OCI-LY7 (cell line): ENCODE data around the gene TIFAB.

Source experiments
- EZH2phosphoT487 ChIP-seq: fragments of 200-600 bp; sonication (generic); IDR thresholded peaks from 2 replicates; pipeline ENCODE4 v1.6.1; 2018; ENCODE audit warnings: low read depth, borderline replicate concordance, mild to moderate bottlenecking, mixed run types, antibody characterized with exemption, low read length, moderate library complexity, mixed read lengths
- TF ChIP-seq, protein P1 (sequence below): fragments of 200-600 bp; sonication (generic); conservative IDR thresholded peaks from 2 replicates; pipeline ENCODE4 v1.5.1; 2014; ENCODE audit warnings: mild to moderate bottlenecking, antibody characterized with exemption, low read length, moderate library complexity, mixed read lengths

DNA sequence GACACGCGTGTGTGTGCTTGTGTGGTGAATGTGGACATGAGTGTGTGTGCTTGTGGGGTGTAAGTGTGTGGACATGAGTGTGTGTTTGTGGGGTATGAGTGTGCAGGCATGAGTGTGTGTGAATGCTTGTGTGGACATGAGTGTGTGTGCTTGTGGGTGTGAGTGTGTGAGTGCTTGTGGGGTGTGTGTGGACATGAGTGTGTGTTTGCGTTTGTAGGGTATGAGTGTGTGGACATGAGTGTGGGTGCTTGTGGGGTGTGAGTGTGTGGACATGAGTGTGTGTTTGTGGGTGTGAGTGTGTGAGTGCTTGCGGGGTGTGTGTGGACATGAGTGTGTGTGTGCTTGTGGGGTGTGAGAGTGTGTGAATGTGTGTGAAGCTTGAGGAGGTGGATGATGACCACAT, 29.8 kb upstream of the TIFAB start:
- TF ChIP-seq, protein P1, sequence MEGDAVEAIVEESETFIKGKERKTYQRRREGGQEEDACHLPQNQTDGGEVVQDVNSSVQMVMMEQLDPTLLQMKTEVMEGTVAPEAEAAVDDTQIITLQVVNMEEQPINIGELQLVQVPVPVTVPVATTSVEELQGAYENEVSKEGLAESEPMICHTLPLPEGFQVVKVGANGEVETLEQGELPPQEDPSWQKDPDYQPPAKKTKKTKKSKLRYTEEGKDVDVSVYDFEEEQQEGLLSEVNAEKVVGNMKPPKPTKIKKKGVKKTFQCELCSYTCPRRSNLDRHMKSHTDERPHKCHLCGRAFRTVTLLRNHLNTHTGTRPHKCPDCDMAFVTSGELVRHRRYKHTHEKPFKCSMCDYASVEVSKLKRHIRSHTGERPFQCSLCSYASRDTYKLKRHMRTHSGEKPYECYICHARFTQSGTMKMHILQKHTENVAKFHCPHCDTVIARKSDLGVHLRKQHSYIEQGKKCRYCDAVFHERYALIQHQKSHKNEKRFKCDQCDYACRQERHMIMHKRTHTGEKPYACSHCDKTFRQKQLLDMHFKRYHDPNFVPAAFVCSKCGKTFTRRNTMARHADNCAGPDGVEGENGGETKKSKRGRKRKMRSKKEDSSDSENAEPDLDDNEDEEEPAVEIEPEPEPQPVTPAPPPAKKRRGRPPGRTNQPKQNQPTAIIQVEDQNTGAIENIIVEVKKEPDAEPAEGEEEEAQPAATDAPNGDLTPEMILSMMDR = no peak
- TF ChIP-seq EZH2phosphoT487 = no peak
